ENCODE results near the gene APIP. TPM values are rescaled to one million over a fixed set of nuclear protein-coding genes. Genes with fewer than 3 reads are reported as not detected.

Gene APIP
- polyA plus RNA-seq, 1 of the 3 experiments (the other 2 are of a cell fraction): 21.3 TPM

DNA sequence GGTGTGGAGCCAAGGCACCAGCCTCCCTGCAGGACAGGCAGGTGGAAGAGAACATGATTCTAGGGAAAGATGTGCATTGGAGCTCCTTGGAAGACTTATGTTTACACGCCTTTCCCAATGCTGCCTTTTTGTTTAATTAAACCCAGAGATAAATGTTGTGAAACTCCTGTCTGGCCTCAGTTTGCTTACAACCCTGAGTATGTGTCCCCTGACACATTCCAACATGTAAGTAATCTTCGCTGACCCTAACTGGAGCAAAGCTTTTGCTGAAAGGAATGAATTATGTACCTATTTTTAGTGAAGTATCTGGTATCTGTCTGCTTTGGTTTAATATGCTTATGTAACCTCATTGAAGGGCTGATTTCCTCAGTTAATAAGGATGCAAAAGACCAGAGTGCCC lies 56.7 kb downstream of the APIP start:
- Histone ChIP-seq H3K27me3 (ENCODE audit: insufficient read depth) (peaks cover 14% of the 10 kb centered on the region; the same call in 1 of the 2 replicates), H3K9ac (no peak overlapping the region), H3K79me2 (ENCODE audit: insufficient read depth) (no peaks in the 10 kb centered on the region), H3F3A (replicated peaks; ENCODE audit: insufficient read depth) (no peaks in the 10 kb centered on the region), H3K4me3 (ENCODE audit: low read depth in 2 of 2, low read length in 1 of 2) (no peak overlapping the region), H3K36me3 (replicated peaks in 1 of 2; ENCODE audit: control insufficient read depth in 1 of 2, insufficient read depth in 2 of 2, low read length in 1 of 2) (no peaks in the 10 kb centered on the region), H4K20me1 (ENCODE audit: insufficient read depth) (no peaks in the 10 kb centered on the region), H3K27ac (ENCODE audit: low read depth in 2 of 2, low read length in 1 of 2) (no peak overlapping the region), H3K9me2 (no peaks in the 10 kb centered on the region), H3K9me3 (no peaks in the 10 kb centered on the region), H2AFZ (ENCODE audit: low read depth) (no peak overlapping the region), H3K4me2 (no peak overlapping the region), H3K4me1 (ENCODE audit: control insufficient read depth in 1 of 2, insufficient read depth in 2 of 2, low read depth in 1 of 2, low read length in 1 of 2) (no peaks in the 10 kb centered on the region)
- 41% methylated on average over 2 of the region's 2 CpGs for WGBS (ENCODE audit: low lambda C conversion rate)
- TF ChIP-seq YY1 (IDR thresholded peaks at IDR 0.05; ENCODE audit: low read depth): no peak
- TF ChIP-seq NFIC (IDR thresholded peaks at IDR 0.05; ENCODE audit: borderline replicate concordance): no peak
- no peak for TF ChIP-seq TEAD4 (IDR thresholded peaks at IDR 0.05; ENCODE audit: borderline replicate concordance, insufficient read depth)
- no peak for TF ChIP-seq FOXJ3 (CRISPR knock-in tag; IDR thresholded peaks at IDR 0.05)
- TF ChIP-seq SIN3A (IDR thresholded peaks at IDR 0.05; ENCODE audit: borderline replicate concordance, low read depth, low read length): no peak
- no peak for TF ChIP-seq TAF1 (IDR thresholded peaks at IDR 0.05; ENCODE audit: borderline replicate concordance, low read depth, low read length)
- TF ChIP-seq SMC3 (IDR thresholded peaks at IDR 0.05; ENCODE audit: low read depth, low read length): no peak
- TF ChIP-seq, protein P1, sequence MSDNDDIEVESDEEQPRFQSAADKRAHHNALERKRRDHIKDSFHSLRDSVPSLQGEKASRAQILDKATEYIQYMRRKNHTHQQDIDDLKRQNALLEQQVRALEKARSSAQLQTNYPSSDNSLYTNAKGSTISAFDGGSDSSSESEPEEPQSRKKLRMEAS (IDR thresholded peaks at IDR 0.05; ENCODE audit: low read depth): no peak
- TF ChIP-seq MEF2A (IDR thresholded peaks at IDR 0.05; ENCODE audit: borderline replicate concordance, low read depth): no peak
- no peak for TF ChIP-seq POLR2AphosphoS5 (IDR thresholded peaks at IDR 0.05; ENCODE audit: low read depth, low read length)
- TF ChIP-seq, protein P2, sequence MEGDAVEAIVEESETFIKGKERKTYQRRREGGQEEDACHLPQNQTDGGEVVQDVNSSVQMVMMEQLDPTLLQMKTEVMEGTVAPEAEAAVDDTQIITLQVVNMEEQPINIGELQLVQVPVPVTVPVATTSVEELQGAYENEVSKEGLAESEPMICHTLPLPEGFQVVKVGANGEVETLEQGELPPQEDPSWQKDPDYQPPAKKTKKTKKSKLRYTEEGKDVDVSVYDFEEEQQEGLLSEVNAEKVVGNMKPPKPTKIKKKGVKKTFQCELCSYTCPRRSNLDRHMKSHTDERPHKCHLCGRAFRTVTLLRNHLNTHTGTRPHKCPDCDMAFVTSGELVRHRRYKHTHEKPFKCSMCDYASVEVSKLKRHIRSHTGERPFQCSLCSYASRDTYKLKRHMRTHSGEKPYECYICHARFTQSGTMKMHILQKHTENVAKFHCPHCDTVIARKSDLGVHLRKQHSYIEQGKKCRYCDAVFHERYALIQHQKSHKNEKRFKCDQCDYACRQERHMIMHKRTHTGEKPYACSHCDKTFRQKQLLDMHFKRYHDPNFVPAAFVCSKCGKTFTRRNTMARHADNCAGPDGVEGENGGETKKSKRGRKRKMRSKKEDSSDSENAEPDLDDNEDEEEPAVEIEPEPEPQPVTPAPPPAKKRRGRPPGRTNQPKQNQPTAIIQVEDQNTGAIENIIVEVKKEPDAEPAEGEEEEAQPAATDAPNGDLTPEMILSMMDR (IDR thresholded peaks at IDR 0.05): no peak
- no peak for TF ChIP-seq EZH2phosphoT487 (IDR thresholded peaks at IDR 0.05; ENCODE audit: borderline replicate concordance, low read depth)
- TF ChIP-seq, protein P3, sequence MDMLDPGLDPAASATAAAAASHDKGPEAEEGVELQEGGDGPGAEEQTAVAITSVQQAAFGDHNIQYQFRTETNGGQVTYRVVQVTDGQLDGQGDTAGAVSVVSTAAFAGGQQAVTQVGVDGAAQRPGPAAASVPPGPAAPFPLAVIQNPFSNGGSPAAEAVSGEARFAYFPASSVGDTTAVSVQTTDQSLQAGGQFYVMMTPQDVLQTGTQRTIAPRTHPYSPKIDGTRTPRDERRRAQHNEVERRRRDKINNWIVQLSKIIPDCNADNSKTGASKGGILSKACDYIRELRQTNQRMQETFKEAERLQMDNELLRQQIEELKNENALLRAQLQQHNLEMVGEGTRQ (IDR thresholded peaks at IDR 0.05; ENCODE audit: borderline replicate concordance, low read depth, low read length): no peak
- no peak for TF ChIP-seq ZBTB33 (IDR thresholded peaks at IDR 0.05; ENCODE audit: borderline replicate concordance, low read depth)
- TF ChIP-seq NRF1 (IDR thresholded peaks at IDR 0.05; ENCODE audit: low read depth, low read length): no peak
- TF ChIP-seq ELF1 (IDR thresholded peaks at IDR 0.05): no peak
- POLR2A ChIA-PET: no interaction called here
- no peak for DNase-seq
- CTCF ChIA-PET: no interaction called here

All from SK-N-SH (cell line).